22Rv1 (cell line): ENCODE measurements around the gene TNP1.

Source experiments
- H3K27ac ChIP-seq: fragments of 450-650 bp; 2 replicates; pipeline ENCODE4 v1.5.1; 2017
- ZFX ChIP-seq: fragments of 450-650 bp; IDR thresholded peaks from 2 replicates; pipeline ENCODE4 v1.6.1; 2017; ENCODE audit warnings: antibody characterized with exemption, borderline replicate concordance
- TF ChIP-seq, protein P1 (sequence below): fragments of 450-650 bp; IDR thresholded peaks from 2 replicates; pipeline ENCODE4 v1.5.1; 2017; ENCODE audit warnings: mild to moderate bottlenecking

Gene TNP1

DNA sequence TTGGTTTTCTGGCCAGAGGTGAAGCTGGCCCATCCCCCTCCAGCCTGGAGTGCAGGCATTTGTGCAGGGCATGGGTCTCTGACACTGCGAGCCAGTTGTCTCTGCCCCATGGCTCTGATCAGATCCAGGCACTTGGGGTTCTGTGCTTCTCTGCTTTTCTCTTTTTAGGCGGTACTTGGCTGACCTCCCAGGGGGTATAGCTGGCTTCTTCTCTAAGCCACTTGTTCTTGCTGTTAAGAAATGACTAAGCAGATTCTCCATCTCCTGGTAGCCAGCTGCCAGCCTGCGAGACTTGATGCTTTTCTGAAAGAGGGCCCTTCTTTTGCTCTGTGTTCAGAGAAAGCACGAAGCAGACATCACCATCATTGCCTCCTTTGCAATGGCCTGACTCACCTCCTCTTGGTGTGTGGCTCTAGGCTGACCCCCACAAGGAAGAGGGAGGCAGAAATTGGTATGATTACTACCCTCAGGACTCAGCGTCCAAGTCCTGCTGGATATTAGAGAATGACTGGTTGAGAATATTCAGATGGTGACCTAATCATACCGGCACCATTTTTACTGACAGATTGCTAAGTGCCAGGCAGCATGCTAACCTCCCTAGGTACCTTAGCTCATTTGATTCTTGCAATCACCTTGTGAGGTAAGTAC is 32.7 kb downstream of the TNP1 start:
- no peak for TF ChIP-seq ZFX
- TF ChIP-seq, protein P1, sequence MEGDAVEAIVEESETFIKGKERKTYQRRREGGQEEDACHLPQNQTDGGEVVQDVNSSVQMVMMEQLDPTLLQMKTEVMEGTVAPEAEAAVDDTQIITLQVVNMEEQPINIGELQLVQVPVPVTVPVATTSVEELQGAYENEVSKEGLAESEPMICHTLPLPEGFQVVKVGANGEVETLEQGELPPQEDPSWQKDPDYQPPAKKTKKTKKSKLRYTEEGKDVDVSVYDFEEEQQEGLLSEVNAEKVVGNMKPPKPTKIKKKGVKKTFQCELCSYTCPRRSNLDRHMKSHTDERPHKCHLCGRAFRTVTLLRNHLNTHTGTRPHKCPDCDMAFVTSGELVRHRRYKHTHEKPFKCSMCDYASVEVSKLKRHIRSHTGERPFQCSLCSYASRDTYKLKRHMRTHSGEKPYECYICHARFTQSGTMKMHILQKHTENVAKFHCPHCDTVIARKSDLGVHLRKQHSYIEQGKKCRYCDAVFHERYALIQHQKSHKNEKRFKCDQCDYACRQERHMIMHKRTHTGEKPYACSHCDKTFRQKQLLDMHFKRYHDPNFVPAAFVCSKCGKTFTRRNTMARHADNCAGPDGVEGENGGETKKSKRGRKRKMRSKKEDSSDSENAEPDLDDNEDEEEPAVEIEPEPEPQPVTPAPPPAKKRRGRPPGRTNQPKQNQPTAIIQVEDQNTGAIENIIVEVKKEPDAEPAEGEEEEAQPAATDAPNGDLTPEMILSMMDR: no peak
- no peak overlapping the region for H3K27ac ChIP-seq

DNA sequence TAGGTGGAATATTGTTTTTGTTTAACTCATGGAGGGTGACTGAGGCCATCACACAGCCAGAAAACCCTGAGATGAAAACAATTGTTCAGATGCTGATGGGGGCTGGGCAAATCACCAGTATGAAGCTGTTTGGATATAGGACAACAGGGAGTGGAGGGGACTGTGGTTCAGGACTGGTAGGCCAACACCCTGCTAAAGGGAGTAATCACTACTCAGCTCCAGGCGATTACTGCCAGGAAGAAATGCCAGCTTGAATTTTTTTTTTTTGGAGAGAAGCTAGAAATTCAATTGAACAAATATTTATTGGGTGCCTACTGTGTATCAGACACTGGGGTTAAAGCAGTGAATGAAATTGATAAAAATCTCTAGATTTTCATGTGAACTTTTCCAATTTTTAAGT is 37.4 kb downstream of the TNP1 start:
- no peak overlapping the region for H3K27ac ChIP-seq
- TF ChIP-seq, protein P1: no peak
- TF ChIP-seq ZFX: no peak

DNA sequence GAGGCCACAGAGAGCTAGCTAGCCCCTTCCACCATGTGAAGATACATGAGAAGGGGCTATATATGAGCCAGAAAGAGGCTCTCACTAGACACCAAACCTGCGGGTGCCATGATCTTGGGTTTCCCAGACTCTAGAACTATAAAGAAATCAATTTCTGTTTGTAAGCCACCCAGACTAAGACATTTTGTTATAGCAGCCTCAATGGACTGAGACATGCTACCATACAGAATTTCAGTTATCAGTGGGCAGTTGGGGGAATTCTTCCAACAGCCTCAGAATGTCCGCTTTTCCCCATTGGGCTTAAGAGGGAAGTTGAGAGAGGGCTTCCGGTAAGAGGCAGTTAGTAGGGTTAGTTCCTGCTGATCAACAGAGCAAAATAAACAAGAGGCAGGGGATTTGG is 39.2 kb downstream of the TNP1 start:
- no peak overlapping the region for H3K27ac ChIP-seq
- no peak for TF ChIP-seq ZFX
- TF ChIP-seq, protein P1: no peak

DNA sequence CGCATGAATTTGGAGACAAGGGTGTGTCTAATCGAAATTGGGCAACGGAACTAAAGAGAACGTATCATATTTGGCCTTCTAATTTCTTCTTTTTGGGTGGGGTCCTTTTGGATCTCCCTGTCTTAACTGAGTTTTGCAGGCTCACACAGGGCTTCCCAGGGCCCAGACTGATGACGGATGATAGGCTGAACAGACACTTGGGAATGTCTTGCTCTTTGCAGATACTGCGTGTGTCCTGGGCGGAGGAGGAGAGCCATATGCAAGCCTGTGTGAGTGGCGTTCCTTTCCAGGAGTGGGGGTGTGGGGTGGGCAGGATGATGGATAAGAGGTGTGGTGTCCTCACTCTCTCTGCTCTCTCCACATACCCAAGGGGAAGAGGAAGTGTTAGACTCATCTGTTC is 40.1 kb downstream of the TNP1 start:
- no peak overlapping the region for H3K27ac ChIP-seq
- TF ChIP-seq, protein P1: no peak
- no peak for TF ChIP-seq ZFX

DNA sequence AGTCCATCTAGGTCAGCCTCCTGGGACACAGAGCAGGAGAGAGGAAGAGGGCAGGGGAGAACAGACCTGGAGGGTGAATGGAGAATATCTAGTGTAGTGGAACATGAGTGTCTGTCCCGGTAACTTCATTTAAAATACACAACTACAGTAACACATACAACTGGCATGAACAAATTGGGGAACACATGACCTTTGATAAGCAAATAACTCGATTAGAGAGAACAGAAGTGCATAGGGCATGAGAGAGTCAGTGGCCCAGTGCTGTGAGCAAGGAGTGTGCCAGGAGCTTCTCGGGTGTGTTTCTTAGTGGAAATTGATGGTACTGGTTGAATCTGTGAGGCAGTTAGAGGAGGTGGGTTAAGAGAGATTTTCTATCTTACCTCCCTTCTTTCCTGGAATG is 40.8 kb downstream of the TNP1 start:
- TF ChIP-seq ZFX: no peak
- TF ChIP-seq, protein P1: no peak

DNA sequence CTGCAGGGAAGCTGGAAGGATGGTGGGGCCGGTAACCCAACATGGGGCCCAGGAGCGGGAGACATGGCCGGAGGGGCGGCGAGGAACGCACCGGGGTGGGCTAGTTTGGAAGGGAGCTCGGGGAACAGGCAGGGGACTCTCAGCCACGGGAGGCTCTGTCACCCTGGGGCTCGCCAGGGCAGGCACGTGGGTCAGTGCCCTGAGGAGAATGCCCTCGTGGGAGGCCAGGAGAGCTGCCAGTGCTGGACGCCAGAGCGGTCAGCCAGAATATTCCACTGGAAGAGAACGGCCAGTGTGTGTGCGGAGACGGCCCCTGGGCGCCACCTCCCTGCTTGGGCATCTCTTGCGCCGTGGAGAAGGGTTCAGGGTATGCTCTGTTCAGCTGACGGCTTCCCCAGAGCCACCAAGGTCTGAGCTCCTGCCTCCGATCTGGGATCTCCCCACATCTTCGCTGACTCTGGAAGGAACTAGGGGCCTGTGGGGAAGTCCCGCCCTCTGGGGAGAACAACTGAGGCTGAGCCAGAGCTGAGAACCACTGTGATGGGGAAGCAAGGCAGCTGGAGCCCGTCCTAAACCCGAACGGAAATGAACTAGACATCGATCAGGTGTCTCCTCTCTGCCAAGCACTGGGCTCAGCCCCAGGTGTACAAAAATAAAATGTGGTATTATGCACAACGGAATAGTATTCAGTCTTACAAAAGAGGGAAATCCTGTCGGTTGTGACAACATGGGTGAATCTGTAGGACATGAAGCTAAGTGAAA is 49.3 kb downstream of the TNP1 start:
- H3K27ac ChIP-seq: no peak overlapping the region
- no peak for TF ChIP-seq ZFX
- TF ChIP-seq, protein P1: no peak

More for the DNA sequence above, 40.8 kb downstream of the TNP1 start:
- no peak overlapping the region for H3K27ac ChIP-seq
